Thoracic aorta (tissue), 2 donors: Measurements from ENCODE around the gene PARP12. TPM values are rescaled to one million over a fixed set of nuclear protein-coding genes. Genes with fewer than 3 reads are reported as not detected.

Experiments used
- ATAC-seq: fragments of 150-250 bp; one replicate; pipeline ENCODE4 v1.8.0; 2017; ENCODE audit warnings: low read depth; ENCODE audit not compliant: insufficient number of reproducible peaks, low FRiP score
- DNase-seq: peaks from one replicate; pipeline ENCODE4 v3.0.0-alpha.2; 2020; ENCODE audit warnings: low spot score
- H3K27ac ChIP-seq, 2 donors: fragments of 200-600 bp; sonication (generic); 1 replicate in 1 of 2; 2 replicates in 1 of 2; pipeline ENCODE4 v1.5.1; 2016; ENCODE audit warnings: mild to moderate bottlenecking in 2 of 2, moderate library complexity in 2 of 2
- H3K27me3 ChIP-seq: fragments of 200-600 bp; sonication (generic); replicated peaks from 2 replicates; pipeline ENCODE4 v1.6.0; 2016; ENCODE audit warnings: mild to moderate bottlenecking; ENCODE audit not compliant: insufficient read depth
- H3K36me3 ChIP-seq: fragments of 200-600 bp; sonication (generic); one replicate; pipeline ENCODE4 v1.5.1; 2016
- H3K4me1 ChIP-seq, 2 donors: fragments of 200-600 bp; sonication (generic); 1 replicate in 1 of 2; 2 replicates in 1 of 2; pipeline versions ENCODE4 v1.5.1 to v1.6.0; 2016; ENCODE audit warnings: low read depth in 2 of 2, mild to moderate bottlenecking in 1 of 2; ENCODE audit not compliant: control insufficient read depth in 1 of 2
- H3K4me3 ChIP-seq: fragments of 200-600 bp; sonication (generic); 2 replicates; pipeline ENCODE4 v1.5.1; 2016; ENCODE audit warnings: mild to moderate bottlenecking
- H3K9me3 ChIP-seq: fragments of 200-600 bp; sonication (generic); 2 replicates; pipeline ENCODE4 v1.5.1; 2016
- total RNA-seq, 2 donors: library from RNA; depleted of rRNA; stranded (reverse); fragments of >200 nt; gene quantifications; one replicate each; pipeline versions ENCODE4 v1.1.0 to v1.2.3, GENCODE V29; 2016
- TF ChIP-seq, protein P1 (sequence below): fragments of 200-600 bp; sonication (generic); IDR thresholded peaks from one replicate; pipeline ENCODE4 v1.5.1; 2019; ENCODE audit warnings: antibody characterized with exemption

PARP12 gene
- total RNA-seq, 2 donors from 2014 or later, result 51.6 to 53.1 TPM

- no peaks in the 10 kb centered on the region for H3K36me3 ChIP-seq
- no peak overlapping the region for H3K27ac ChIP-seq
- H3K27me3 ChIP-seq, result no peaks in the 10 kb centered on the region
- TF ChIP-seq, protein P1, sequence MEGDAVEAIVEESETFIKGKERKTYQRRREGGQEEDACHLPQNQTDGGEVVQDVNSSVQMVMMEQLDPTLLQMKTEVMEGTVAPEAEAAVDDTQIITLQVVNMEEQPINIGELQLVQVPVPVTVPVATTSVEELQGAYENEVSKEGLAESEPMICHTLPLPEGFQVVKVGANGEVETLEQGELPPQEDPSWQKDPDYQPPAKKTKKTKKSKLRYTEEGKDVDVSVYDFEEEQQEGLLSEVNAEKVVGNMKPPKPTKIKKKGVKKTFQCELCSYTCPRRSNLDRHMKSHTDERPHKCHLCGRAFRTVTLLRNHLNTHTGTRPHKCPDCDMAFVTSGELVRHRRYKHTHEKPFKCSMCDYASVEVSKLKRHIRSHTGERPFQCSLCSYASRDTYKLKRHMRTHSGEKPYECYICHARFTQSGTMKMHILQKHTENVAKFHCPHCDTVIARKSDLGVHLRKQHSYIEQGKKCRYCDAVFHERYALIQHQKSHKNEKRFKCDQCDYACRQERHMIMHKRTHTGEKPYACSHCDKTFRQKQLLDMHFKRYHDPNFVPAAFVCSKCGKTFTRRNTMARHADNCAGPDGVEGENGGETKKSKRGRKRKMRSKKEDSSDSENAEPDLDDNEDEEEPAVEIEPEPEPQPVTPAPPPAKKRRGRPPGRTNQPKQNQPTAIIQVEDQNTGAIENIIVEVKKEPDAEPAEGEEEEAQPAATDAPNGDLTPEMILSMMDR, result no peak
- H3K4me1 ChIP-seq, result no peaks in the 10 kb centered on the region
- no peak overlapping the region for H3K4me3 ChIP-seq
- no peak for ATAC-seq
- no peaks in the 10 kb centered on the region for H3K9me3 ChIP-seq
- DNase-seq, result no peak
Measured at GRCh38 chr7:139999516-139999915, 63.2 kb downstream of the PARP12 start.

DNA sequence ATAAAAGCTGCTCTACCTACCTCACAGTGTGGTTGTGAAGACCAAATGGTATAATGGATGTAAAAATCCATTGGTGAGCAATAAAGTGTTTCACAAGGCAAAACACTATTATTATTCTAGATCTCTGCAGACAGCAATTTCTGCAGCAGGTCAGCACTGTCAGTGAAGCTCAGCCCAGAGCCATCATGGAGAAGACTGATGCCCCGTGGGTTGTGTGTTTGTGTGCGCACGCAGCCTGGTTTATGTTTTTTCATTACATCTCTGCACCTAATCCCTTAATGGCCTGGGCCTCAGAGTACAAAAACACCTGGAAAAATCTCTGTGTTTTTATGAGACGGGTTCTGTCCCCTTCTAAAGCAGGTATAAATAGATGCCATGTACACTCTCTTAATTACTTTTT lies 64.2 kb downstream of the PARP12 start:
- H3K27ac ChIP-seq, result no peak overlapping the region
- no peaks in the 10 kb centered on the region for H3K9me3 ChIP-seq
- DNase-seq, result no peak
- TF ChIP-seq, protein P1, result no peak
- H3K36me3 ChIP-seq, result no peaks in the 10 kb centered on the region
- no peaks in the 10 kb centered on the region for H3K27me3 ChIP-seq
- no peak overlapping the region for H3K4me3 ChIP-seq
- ATAC-seq, result no peak
- H3K4me1 ChIP-seq, result no peaks in the 10 kb centered on the region

GRCh38 chr7:139995017-139995915 lies 67.5 kb downstream of the PARP12 start:
- no peaks in the 10 kb centered on the region for H3K9me3 ChIP-seq
- TF ChIP-seq, protein P1, result no peak
- H3K36me3 ChIP-seq, result no peaks in the 10 kb centered on the region
- no peaks in the 10 kb centered on the region for H3K4me1 ChIP-seq
- DNase-seq (no peak), ATAC-seq (no peak)
- no peaks in the 10 kb centered on the region for H3K27me3 ChIP-seq
- no peak overlapping the region for H3K27ac ChIP-seq
- no peak overlapping the region for H3K4me3 ChIP-seq

DNA sequence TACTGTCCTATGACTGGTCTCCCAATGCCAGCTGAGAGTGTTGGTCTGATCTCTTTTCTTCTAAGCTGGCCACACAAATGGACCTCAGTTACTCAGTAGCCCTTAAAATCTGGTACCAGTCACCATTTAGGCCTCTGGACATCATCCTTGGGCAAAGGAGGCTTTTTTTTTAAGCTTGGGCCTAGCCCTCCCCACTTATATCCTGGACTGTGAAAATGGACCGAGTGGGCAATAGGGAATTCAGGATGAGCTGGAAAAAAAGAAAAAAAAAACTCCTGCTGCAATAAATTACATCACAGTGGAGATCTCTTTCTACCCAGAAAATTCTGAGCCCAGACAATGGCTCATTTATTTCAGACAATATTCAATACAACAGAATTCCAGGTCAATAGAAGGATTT lies 68.4 kb downstream of the PARP12 start:
- Histone ChIP-seq H3K27me3 (no peaks in the 10 kb centered on the region), H3K9me3 (no peaks in the 10 kb centered on the region), H3K4me1 (no peaks in the 10 kb centered on the region), H3K4me3 (no peak overlapping the region), H3K36me3 (no peaks in the 10 kb centered on the region), H3K27ac (no peak overlapping the region)
- no peak for ATAC-seq
- DNase-seq, result no peak
- TF ChIP-seq, protein P1, result no peak

- Histone ChIP-seq H3K27ac (no peak overlapping the region), H3K4me1 (no peaks in the 10 kb centered on the region), H3K36me3 (no peaks in the 10 kb centered on the region), H3K27me3 (no peaks in the 10 kb centered on the region), H3K9me3 (no peaks in the 10 kb centered on the region), H3K4me3 (no peak overlapping the region)
- ATAC-seq (no peak), DNase-seq (no peak)
- TF ChIP-seq, protein P1, result no peak
Measured at GRCh38 chr7:139993592-139993991, 69.2 kb downstream of the PARP12 start.
